HG03571 (cell line): Measurements from ENCODE around the gene AKT1.

Experiments used
- ATAC-seq: cut with Tn5 transposase; IDR thresholded peaks from one replicate; pipeline ENCODE4 v1.9.1; 2021; ENCODE audit not compliant: unreplicated experiment

The AKT1 gene

GRCh38 chr14:104800015-104800770 lies 4.6 kb upstream of the AKT1 start:
- peak; percentile 53 for ATAC-seq

- ATAC-seq, result no peak
These were observed 3.9 kb upstream of the AKT1 start for GRCh38 chr14:104799244-104800014.

DNA sequence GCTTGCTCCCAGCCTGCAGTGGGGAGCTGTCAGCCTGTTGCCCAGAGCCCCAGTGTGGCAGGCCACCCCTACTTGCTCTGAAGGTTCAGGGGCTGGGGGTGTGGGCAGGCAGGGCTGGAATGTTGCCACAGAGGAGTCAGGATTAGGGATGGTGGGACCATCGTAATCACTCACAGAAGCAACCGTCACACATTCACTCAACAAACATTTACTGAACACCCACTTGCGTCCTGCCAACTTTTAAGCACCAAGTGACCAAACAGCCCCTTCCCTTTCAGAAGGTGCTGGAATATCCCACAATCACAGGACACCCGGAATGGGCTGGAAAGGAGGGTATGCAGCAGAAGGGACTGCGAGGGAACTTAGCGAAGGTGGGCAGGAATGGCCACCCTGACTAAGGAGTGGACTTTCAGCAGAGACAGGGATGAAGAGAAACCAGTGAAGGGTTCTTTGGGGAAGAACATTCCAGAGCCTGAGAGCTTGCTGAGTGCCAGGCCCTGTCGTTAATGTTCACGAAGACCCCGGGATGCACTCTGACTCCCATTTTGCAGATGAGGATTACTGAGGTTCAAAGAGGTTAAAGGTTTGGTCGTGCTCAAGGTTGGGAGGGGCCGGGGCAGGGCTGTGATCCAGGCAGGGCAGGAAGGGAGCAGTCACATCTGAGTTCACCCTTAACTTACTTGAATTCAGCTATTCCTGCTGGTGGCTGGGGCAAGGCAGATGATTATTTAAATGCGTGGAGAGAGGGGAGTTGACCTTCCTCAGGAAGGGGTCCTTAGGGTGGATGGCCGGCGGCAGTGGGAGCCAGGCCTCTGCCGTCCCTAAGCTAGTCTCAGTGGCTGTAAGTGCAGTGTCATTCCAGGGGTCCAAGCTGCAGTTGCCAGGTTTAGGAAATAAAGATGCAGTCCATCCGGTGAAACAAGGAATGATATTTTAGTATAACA lies 3.0 kb upstream of the AKT1 start:
- ATAC-seq, result no peak

- no peak for ATAC-seq
These were observed 1.8 kb upstream of the AKT1 start for GRCh38 chr14:104797115-104798044.

- ATAC-seq, result no peak
These were observed 1.1 kb upstream of the AKT1 start for GRCh38 chr14:104796687-104797081.

GRCh38 chr14:104795781-104796686 lies 486 bp upstream of the AKT1 start:
- ATAC-seq, result no peak

DNA sequence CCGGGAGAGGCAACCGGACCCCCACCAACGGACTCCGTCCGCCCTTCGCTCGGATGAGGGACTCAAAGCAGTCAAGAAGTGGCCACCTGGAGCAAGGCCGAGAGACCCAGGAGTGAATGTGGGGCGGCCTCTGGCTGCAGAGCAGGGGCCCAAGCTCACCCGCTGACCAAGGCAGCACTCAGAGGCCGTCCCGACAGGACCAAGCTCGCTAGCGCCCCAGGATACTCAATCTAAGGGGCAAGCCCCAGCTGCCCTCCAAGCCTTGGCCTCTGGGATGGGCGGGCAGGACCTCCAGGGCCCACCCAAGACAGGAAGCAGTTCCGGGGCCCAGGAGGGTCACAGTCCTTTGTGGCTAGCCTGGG lies 936 bp downstream of the AKT1 start:
- no peak for ATAC-seq

DNA sequence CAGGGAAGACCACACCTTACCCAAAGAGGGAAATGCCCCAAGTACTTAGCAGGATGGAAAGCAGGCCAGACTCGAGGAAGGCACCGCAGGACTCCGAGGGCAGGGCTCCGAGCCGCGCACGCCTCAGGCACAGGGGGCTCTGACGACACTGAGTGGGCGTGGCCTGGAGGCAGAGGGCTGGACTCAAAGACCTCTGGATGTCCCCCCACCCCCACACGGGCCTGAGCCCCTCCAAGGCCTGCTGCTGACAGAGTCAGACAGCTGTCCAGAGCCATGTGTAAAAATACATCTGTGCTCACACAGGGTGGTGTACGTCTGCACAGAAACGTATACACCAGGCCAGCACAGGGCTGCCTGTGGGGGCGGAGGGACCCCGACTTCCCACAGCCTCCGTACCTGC lies 1.4 kb downstream of the AKT1 start:
- ATAC-seq, result no peak

GRCh38 chr14:104793703-104793959 lies 1.9 kb downstream of the AKT1 start:
- no peak for ATAC-seq

DNA sequence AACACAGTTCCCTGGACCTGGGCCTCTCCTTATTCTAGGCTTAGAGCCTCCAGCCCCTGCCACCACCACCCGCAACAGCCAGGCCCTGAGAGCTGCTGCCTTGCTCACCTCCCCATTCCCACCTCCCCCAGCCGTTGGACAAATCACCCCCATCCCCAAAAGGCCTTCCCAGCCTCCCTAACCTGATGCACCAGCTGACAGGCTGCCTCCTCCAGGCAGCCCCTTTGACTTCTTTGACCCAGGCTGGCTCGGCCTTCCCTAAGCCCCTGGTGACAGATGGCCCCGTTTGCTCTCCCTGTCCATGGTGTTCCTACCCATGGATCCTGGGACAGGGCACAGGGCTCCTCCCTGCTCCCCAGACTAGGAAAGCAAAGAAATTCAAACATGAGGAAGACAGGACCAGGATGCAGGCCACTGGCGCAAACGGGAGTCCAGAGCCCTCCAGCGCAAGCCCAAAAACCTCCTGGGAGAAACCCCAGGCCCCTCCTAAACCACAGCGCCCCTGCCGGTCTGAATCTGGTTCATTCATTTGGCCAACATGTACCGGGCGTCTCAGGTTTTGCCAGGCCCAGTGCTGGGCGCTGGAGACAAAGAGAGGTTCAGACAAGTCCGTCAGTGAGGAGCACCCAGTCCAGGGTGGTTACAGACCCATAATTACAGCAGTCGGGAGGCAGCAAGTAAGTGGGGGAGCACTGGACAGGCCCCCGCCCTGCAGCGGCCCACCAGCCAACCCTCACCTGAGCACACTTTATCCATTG lies 2.4 kb downstream of the AKT1 start:
- ATAC-seq, result no peak

GRCh38 chr14:104792101-104792884 lies 3.3 kb downstream of the AKT1 start:
- ATAC-seq, result no peak

GRCh38 chr14:104791425-104791824 lies 4.1 kb downstream of the AKT1 start:
- ATAC-seq, result no peak

DNA sequence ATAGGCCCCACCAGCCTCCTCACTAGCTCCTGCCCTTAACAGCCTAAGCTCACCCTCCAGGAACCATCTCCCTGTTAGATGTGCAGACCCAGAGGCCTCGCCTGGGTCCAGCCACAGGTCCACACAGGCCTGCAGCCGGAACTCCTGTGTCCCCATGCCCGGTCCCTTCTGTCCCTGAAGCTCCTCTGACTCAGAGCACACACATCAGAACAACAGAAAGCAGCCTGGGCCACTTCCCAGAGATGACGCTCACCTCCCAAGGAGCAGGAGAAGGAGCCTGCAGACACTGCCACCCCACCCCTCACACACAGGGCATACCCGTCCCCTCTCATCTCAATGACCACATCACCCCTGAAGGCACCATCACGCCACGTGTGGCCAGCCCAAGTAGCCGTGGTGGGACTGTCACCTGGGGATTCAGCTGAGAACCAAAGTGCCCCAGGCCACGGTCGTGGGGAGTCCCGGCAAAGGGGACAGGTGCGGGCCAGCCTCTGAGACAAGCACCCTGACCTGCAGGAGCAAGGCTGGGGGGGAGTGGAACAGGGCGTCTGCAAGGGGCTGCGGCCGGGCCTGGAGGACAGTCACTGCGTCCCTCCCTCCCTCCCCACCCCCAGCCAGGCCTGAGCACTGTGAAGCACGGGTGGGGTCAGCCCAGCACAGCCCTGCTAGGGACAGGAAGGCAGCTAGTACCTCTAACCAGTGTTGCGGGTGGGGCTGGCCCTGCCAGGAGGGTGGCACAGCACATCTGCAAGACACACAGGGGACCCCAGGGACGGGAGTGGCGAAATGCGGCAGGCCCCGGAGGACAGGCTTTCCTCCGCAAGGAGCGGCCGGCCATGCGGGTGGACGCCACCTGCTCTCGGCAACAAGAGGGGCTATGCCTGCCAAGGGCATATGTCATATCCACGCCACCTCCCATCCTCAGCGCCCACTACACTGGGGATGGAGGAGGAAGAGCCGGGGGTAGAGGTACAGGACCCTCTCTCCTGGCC lies 5.5 kb downstream of the AKT1 start:
- no peak for ATAC-seq

DNA sequence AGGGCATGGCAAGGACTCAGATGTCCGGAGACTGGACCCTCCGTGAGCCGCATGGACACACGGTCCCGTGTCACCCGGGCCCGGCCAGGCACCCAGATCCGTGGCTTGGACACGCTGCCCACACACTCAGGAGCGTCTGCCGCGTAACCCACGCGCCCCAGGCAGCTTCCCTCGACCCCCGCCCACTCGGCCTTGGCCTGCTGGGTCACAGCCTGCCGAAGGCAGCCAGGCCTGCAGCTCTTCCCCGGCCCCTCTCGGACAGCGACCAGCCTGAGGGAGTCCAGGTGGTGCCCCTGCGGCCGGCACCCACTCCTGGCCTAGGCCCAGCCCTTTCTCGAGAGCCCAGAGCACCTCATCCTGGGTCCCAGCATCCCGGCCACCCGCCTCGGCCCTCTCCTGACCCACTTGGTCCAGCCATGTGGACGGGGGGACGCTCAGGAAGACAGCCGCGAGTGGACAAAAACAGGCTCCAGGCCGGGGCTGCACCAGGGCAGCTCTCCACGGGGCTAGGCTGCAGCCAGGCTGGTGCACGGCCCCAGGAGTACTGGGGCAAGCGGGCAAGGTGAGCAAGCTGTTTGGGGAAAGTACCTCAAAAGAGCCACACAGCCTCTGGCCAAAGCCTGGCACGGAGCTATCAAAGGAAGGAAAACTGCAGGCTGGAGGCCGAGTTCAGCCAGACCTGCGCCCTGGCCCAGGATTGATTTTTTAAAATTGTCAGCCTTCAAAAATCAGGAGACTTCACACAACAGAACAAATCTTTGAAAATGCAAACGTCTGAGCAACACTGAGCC lies 6.5 kb downstream of the AKT1 start:
- ATAC-seq, result no peak

- ATAC-seq, result no peak
These were observed 7.3 kb downstream of the AKT1 start for GRCh38 chr14:104788161-104788818.

- ATAC-seq, result no peak
These were observed 7.8 kb downstream of the AKT1 start for GRCh38 chr14:104787736-104788135.
